Activated T-helper 1 cell treated with anti-CD3 and anti-CD28 coated beads, Interleukin-2, amount 50 U/mL, for 16 hours (primary cell): ENCODE data around the gene PTK6.
"Not testable (repeated sequence)": the region's sequence is repeated elsewhere in the genome, so short reads cannot be mapped to it uniquely, and the experiment has no call there.

Source experiments
- DNase-seq, 2 donors: peaks; one replicate each; pipeline ENCODE4 v3.0.0-alpha.2; 2020; ENCODE audit warnings: low read depth in 1 of 2, low spot score in 1 of 2

Gene PTK6

DNA sequence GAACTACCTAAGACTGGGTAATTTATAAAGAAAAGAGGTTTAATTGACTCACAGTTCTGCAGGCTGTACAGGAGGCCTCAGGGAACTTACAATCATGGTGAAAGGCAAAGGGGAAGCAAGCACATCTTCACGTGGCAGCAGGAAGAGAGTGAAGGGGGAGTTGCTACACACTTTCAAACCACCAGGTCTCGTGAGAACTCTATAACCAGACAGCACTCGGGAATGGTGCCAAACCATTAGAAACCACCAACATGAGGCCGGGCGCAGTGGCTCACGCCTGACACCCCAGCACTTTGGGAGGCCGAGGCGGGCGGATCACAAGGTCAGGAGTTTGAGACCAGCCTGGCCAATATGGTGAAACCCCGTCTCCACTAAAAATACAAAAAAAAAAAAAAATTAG lies 22.7 kb downstream of the PTK6 start:
- DNase-seq: not testable (repeated sequence)

DNA sequence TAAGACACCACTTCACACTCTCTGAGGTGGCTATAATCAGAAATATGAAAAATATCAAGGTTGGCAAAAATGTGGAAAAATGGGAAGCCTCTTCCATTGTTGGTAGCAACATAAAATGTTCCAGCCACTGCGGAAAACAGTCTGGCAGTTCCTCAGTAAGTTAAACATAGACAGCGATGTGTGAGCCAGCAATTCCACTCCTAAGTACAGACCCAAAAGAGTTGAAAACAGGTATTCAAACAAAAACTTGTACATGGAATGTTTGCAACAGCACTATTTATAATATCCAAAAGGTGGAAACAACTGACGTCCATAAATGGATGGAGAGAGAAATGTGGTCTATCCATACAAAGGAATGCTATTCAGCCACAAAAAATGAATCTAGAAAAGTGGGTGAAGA lies 24.0 kb downstream of the PTK6 start:
- DNase-seq: no peak

DNA sequence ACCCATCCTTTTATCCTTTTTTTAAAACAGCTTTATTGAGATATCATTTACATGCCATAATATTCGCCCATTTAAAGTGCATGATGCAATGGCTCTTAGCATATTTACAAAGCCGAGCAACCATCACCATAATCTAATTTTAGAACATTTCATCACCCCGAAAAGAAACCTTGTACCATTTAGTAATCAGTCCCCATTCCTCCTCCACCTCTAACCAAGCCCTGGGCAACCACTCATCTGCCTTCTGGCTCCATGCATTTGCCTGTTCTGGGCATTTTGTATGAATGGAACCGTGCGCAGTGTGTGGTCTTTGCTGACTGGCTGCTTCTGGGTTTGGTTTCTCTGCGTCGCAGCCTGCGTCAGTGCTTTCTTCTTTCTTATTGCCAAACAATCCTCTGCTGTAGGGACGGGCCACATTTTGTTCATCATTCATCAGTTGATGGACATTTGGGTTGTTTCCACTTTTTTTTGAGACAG lies 28.1 kb downstream of the PTK6 start:
- DNase-seq: no peak

DNA sequence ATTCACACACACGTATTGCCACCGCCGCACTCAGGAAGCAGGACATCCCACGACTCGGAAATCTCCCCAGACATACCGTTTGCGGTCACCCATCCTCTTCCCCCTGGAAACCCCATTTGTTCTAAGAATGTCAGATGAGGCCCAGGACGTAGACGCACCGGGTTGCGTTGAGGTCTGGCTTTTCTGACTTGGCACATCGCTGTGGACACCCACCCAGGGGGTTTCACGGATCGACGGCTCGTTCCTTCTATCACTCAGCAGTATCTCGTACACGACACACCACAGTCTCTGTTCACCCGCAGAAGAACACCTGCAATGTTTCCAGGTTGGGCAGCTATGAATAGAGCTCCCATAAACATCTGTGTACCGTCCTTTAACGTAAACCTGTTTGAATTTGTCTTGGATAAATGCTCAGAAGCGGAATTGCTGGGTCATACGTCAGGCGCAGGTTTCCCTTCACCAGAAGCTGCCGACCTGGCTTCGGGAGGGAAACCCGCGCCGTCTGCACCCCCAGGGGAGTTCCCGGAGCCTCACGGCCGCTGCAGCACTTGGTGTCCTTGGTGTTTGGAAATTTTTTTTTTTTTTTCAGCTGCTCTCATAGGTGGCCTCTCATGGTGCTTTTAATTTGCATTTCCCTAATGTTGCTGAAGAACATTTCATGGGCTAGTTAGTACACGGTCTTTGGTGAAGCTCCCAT lies 29.0 kb downstream of the PTK6 start:
- DNase-seq: no peak

GRCh38 chr20:63507083-63507743 lies 30.0 kb downstream of the PTK6 start:
- no peak for DNase-seq

DNA sequence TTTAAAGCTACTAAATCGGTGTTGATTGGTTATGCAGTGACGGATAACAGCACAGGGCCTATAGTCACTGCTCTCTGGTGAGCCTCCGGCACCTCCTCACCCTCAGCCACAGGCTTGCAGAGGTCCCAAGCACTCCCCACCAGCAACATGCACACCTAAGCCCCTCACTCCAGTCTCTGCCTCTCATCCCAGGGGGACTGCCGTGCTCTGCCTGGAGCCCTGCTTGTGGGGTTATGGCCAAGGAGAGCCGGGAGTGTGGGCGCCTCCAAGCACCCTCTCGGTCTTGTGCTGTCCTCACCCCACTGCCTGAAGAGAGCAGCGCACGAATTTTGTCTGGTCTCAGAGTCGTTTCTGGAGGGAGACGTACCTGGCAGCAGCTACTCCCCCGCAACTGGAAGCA lies 31.5 kb downstream of the PTK6 start:
- DNase-seq: no peak

DNA sequence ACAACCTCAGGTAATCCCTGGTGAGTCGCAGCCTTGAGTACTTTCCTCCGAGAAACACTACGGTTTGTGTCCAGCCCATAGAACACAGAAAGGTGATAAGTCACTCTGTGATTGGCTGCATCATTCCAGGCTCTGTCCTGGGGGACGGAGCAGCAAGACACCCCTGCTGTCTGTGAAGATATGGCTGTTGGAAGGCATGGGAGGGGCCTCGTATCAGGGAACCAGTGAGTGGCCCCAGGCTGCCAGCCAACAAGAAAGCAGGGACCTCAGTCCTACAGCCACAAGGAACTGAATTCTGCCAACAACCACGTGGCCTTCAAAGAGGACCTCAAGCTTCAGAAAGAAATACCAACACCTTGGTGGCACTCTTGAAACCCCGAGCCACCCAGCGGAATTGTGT lies 31.9 kb downstream of the PTK6 start:
- no peak for DNase-seq

DNA sequence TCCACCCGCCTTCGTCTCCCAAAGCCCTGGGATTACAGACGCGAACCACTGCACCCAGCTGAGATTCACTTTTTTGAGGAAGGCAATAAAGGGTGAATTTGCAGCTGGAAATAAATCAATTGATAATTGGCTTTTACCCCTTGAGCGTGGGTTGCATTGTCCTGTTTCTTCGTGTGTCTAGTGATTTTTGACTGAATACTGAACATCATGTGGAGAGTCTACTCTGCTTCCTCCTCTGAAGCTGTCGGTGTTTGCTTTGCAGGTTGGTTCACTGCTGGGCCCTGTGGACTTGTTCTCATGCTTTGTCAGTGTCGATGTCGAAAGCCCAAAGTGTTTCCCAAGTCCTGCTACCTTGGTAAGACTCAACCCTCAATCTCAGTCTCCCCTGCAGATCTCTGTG lies 32.5 kb downstream of the PTK6 start:
- DNase-seq: no peak

- DNase-seq: no peak
Observed at GRCh38 chr20:63503524-63503923, 33.7 kb downstream of the PTK6 start.

DNA sequence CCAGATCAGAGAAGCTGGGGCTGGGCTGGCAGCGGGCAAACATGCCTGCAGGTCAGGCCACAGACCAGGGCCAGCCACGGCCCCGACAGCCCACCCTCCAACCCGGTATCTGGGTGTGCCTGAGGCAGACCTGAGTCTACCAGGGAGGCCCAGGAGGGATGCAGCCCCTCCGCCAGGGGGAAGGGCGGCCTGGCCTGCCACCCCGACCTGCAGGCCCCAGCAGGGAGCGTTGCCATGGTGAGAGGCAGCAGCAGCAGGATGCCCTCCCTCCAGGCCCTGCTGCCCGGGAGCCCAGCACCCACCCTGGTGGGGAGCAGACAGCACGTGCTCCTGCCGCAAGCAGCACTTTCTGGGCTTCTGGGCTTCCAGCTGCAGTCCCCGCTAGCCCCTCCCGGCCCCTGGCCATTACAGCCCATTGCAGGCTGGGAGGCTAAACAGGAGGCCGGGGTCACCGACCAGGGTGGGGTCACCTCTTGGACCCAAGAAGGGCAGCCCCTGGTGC lies 34.5 kb downstream of the PTK6 start:
- no peak for DNase-seq

DNA sequence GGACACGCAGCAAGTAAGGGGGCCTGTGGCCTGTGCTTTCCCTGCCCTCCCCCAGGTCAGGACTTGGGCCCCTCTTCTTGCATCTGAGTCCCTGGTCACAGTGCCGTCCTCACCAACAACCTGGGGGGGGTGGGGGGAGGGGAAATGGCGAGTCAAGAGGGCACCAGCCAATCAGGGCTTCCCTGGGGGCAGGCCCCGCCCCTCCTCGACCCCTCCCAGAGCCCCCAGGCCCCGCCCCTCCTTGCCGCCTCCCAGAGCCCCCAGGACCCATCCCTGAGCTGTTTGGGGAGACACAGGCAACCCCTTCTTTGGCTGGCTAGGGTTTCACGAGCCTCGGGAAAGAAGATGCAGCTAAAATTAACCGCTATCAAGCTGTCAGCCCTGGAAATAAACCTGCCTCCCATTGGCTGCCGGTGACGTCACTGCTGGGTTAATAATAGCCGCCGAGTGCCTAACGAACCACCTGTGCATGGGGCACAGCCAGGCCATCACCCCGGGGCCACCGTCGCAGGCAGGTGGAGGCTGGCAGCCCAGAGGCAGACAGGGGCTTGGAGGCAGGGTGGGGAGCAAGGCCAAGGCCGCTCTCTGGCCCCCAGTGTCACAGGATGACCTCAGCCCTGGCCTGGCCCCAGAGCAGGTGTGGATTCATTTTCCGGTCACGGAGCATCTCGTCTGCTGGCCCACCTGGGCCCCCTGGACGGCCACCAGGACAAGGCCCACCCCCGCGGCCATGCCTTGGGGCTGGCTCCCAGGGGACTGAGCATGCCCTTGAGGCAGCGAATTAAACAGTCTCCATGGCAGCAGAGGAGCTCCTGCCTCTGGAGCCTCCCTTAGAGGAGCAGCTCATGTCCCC lies 35.1 kb downstream of the PTK6 start:
- no peak for DNase-seq

DNA sequence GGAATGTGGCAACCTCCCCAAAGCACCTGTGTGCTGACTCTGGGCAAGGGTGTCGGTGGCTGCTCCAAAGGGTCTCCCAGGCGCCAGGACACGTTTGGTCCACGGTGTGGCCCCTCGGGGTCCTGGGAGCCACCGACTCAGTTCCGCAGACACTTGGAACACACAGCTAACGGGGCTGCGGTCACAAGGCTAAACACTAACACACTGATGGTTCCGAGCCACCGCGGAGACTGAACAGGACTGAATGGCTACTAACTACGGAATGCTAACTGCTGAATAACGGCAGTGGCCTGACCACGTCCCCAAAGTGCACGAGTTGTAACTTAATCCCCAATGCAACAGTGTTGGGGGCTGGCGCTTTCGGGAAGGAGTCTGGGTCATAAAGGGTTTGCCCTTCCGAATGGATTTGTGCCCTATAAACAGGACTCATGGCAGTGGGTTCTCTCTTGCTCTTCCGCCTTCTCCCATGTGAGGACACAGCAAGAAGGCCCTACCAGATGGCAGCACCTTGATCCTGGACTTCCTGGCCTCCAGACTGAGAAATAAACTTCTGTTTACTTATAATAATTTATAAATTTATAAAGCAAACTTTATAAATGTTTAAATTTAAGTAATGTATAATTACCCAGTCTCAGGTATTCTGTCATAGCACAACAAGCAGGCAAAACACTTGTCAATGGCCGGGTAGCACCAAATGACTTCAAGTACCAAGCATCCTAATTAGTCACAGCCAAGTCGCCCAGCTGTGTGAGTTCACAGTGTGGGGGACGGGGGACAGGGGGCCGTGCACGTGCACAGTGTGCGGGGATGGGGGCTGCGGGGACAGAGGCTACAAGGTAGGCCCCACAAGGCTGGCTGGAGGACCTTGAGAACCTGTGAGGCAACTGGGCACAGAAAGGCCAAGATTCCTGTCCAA lies 36.0 kb downstream of the PTK6 start:
- no peak for DNase-seq

GRCh38 chr20:63500151-63500901 lies 36.9 kb downstream of the PTK6 start:
- DNase-seq: no peak

- no peak for DNase-seq
Observed at GRCh38 chr20:63499338-63499969, 37.7 kb downstream of the PTK6 start.

- peak in 1 of 2 donors; percentile 39 for DNase-seq
Observed at GRCh38 chr20:63498960-63499337, 38.2 kb downstream of the PTK6 start, which contains the start of gene EEF1A2. EEF1A2 (minus strand) TSS chr20:63499083; CDS start chr20:63497763, 1,320 bp downstream.

DNA sequence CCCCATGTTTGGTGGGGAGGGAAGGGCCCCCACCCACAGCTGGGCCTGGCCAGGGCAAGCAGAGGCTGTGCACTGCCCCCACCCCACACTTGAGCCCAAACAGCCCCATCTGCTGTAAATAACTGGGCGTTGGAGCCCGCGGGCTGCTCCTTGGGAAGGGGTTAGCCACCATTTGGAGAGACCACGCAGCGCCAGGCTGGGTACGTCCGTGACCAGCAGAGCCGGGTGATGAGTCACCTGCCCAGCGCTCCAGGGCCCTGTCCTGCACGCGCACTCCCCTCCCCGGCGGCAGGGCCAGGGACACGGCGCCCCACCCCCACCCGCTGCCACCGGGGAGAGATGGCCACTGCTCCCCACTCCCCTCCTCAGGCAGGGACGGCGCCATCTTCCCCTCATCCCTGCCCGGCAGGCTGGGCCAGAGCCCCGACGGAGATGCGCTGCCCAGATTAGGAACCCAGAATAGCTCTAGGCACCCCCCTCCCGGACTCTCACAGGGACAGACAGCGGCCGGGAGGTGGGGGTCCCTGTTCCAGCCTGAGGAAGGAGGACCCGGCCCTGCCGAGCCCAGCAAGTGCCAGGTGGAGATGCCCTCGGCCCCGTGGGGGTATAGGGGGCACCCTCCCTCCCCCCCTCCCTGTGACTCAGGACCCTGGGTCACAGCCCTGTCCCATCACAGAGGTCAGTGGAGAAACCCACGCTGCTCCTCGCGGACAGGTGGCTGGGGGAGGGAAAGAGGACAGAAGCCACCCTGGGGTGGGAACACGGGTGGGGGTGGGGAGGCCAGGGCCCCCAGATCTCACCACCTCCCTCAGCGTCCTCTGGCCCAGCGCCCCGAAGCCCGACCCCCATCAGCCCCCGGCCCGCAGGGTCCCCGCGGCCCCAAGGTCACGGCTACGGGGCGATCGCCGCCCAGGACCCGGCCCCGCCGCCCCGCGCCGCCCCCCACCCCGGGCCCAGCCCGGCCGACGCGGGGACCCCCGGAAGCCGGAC lies 38.9 kb downstream of the PTK6 start:
- DNase-seq: no peak

GRCh38 chr20:63497138-63497945 lies 39.8 kb downstream of the PTK6 start:
- no peak for DNase-seq
